ENCODE measurements around the gene PNMA6F.
"Not testable (repeated sequence)": the region's sequence is repeated elsewhere in the genome, so short reads cannot be mapped to it uniquely, and the experiment has no call there.

The PNMA6F gene

DNA sequence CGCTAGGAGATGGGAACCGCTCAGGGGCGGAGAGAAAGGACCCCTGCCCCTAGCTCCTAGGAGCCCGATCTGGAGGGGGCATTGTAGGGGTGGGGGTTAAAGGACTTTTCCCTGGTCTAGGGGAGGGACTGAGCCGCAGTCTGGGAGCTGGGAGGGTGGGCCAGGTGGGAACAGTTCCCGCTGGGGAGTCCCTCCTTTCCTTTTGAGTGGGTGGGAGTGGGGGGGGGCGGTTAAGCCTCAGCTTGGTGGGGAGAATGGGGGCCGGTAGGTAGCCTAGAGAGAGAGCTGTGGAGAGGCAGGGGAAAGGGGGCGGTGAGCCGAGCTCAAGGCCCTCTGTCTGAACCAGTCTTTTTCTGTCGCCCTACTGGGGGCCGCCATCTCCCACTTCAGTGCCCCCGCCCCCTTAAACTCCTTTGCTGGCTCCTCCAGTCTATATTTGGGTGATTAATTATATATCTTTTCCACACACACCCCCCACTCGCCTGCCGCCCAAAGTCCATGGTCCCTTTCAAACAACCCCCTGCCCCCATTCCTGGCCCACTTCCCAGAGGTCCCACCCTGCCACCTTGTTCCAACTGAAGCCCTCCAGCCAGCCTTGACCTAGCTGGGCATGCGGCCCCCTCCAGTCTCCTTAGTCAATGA, 13.2 kb upstream of the PNMA6F start:
- no peak for DNase-seq

DNA sequence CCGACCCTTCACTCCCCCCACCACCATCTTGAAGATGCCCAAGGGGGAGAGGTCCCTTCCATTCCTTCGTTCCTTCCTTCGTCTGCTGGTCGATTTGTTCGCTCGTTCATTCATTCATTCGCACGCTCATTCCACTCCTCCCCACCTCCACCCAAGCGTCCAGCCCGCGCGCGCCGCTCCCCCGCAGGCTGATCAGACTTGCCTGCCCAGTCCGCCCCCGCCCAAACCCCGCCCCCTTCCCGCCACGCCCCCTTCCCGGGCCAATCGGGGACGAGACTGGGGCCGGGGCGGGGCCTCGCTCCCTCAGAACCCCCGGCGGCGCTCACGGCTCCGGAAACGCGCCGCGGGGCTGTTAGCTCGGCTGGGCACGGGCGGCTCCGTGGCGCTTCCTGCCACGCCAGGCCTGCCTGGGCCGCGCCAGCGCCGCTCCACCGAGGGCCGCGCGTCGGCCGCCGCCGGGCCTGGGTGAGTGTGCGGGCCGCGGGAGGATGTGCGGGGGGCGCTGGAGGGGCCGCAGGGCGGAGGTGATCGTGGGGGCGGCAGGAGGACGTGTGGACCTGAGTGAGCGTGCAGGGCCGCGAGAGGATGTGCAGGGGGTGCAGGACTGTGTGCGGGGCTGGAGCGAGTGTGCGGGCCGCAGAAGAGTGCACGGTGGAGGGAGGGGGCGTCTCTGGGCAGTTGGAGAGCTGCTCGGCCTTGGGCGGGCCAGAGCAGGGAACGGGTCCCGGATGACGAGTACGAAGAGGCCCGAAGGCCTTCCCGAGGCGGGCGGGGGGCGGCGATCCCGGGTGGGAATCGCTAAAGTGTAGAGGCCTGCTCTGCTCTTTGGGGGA, 12.5 kb upstream of the PNMA6F start, which contains the start of gene ZNF275:
Gene ZNF275 (plus strand): TSS at position 333 of the 833 bp plus-strand sequence. CDS start 2,527 bp downstream, outside the sequence.
- DNase-seq, result peak; percentile 77

DNA sequence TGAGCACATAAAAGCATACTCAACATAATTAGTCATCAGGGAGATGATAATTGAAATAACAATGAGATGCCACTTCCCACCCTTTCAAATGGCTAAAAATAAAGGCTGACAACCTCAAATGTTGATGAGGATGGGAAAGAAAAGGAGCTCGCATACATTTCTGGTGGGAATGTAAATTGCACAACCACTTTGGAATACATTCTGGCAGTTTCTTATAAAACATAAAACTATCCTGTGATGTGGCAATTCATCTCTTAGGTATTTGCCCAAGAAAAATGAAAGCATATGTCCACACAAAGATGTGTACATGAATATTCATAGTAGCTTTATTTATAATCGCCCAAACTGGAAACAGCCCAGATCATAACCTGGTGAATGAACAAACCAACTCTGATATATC, 11.7 kb upstream of the PNMA6F start:
- no peak for DNase-seq

DNA sequence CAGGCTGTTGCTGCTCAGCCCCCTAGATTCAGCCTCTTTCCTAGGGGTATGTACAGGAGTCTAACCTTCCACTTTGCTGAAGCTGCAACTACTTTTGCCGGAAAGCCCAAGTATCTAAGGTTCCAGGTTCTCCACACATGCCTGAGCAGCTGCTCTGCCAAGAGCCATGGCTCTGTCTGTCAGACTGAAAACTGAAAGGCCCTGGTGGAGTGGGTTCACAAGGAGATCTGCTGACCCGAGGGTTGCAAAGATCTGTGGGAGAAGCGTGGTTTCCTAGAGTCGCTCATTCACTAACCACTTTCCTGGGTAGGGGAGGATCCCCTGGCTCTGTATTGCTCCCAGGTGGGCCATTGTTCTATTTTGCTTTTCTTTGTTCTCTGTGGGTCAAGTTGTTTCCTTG, 6.0 kb upstream of the PNMA6F start:
- no peak for DNase-seq

DNA sequence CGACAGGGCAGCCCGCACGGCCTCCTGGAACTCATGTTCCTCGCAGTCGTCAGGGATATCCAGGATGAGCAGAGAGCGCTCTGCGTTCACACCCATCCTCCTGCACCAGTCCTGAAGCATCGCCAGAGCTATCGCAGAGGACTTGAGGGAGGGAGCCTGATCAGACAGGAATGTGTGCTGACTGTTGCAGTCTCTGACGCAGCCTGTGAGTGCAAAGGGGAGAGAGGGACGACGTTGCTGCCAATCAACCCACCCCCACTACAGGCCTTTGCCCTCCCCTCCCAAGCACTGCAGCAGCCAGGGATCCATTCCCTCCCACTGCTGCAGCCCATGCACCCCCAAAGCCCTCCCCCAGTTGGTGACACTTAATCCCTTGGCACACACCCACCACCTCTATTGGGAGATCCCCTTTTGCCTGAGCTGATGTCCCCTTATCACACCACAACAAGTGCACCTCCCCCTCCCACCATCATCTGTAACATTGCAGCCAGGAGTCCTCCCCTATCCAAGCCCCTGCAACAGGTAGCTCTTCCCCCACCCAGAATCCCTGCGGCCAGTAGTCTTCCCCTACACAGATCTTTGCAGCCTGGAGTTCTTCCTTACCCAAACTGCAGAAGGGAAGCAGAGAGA, 897 bp downstream of the PNMA6F start:
- DNase-seq, result no peak

DNA sequence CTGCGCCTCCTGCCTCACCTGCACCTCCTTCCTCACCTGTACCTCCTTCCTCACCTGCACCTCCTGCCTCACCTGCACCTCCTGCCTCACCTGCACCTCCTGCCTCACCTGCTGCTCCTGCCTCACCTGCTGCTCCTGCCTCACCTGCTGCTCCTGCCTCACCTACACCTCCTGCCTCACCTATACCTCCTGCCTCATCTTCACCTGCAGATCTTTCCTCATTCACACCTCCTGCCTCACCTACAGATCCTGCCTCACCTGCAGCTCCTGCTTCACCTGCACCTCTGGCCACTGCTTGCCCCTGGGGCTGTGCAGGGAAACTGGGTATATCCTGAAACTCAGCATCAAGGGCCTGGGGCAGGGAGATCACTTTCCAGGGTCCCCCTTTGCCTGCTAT, 1.5 kb downstream of the PNMA6F start:
- DNase-seq, result not testable (repeated sequence)

DNA sequence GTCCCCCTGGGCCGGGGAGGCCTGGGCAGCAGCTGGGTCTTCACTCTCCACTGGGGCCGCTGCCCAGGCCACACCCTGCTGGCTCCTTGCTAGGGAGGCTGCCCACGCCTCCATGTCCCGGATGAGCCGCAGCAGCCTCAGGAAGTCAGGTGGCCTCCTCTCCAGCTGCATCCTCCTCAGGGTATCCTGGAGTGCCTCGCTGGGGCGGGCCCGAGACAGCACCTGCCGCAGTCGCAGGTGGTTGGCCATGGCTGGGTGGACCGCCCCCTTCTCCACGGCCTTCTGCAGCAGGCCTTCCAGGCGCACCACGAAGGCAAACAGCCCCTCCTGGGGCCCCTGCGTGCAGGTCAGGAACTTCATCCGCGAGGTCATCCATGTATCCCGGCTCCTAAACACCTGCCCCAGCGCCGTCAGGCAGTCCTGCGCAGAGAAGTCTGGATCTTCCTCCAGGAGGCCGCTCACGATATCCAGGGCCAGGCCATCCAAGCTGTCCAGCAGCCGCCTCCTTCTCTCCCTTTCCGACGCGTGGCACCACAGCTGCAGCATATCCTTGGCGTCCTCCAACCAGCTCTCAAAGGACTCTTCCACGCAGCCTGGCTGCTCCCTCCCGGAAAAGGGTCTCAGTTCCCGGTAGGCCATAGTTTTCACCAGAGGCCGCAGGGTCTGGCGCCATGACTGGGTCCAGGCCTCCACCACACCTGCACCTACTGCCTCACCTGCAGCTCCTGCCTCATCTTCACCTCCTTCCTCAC, 2.1 kb downstream of the PNMA6F start:
- no peak for DNase-seq

DNA sequence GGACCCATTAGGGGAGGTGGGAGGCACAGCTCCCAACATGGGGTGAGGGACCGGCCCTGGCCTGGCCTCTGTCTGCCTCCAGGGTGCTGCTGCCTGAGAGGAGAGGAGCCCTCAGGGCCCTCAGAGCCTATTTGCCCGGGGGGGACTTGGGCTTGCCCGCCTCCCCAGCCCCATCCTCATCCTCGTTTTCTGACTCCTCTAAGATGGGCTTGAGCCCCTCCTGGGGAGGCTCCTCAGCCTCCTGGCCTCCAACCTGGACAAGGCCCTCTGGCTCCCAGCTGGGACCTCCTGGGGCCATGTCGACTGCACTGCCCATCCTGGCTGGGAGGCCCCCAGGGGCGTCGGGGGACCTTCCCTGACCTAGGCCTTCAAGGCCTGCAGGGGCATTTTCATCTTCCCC, 2.8 kb downstream of the PNMA6F start:
- DNase-seq, result no peak

DNA sequence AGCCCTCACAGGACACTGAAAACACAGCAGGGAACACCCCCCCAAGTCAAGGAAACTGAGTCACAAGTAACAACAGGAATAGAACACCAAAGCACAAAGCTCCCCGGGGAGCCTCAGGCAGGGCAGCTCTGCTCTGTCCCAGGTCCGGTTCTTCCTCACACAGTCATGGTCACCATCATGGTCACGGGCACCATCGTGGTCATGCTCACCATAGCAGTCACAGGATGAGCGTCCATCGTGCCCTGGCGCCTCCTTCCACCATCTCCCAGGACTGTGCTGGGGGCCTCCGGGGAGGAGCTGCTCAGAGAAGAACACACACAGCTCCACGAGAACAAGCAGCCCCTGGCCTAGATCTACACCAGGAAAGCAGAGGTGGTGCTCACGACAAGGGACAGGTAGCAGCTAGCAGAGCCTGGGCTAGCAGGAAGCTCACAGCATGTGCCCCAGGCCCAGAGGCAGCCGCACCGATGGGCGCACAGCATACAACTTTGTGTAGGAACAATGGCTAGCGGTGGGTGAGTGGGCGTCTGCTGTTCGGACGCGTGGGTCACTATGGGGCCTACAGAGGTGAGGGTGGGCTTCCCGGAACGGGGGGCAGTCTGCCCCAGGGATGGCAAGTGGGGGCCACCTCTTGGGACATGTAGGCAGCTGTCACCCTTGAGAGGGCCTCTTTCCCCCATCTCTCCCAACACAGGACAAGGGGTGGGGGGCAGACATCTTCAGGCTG, 3.4 kb downstream of the PNMA6F start:
- DNase-seq, result no peak

DNA sequence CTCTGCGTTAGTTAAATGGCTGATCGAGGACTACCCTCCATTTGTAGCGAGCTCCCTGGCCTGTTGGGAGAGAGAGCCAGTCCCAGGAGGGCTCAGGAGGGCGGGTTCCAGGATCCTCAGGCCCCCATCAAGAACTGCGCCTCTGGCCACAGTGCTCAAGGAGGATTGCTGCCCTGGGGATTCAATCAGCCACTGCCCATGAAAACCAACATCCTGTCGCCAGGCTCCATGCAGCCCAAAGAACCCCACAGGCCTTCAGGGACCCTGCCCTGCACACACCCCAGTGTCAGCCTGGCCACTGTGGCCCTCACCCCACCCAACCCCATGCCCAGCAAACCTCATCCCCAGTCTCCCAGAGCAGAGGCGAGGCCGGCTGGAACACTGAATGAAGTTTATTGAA, 4.3 kb downstream of the PNMA6F start:
- no peak for DNase-seq

DNA sequence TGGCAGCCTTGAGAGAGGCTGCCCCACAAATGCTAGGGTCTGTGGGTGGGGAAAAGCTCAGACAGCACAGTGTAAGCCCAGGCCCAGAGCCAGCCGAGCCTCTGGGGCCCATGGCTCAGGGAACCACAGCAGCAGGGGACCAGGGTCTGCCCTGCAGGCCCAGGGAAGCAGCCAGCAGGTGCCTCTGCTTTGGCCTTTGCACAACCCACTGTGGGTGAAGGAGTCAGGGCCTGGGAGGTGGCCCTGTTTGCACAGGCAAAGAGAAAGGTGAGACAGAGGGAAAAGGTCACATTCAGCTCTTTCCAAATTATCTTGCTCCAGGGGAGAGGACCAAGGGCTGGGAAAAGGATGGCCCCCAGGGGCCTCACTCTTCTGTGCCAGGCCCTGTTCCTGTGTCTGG, 8.7 kb downstream of the PNMA6F start:
- DNase-seq, result no peak

DNA sequence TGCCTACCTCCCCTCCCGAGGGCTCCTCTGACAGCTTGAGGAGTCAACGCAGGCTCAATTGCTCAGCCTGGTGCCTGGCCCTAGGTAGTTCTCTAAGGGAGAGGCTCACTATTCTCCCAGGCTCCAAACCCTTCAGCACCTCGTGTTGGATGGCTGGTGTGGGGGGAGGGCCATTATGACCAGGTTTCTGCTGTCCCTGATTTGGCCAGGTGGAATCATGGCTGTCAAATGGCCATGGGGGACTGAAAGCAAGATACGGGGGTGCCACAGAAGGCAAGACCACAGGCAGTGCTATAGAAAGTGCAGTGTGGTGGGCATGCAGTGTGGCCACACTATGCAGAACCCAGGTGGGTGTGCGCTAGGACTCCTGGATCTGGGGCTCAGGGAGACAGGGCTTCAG, 9.5 kb downstream of the PNMA6F start:
- DNase-seq, result no peak

DNA sequence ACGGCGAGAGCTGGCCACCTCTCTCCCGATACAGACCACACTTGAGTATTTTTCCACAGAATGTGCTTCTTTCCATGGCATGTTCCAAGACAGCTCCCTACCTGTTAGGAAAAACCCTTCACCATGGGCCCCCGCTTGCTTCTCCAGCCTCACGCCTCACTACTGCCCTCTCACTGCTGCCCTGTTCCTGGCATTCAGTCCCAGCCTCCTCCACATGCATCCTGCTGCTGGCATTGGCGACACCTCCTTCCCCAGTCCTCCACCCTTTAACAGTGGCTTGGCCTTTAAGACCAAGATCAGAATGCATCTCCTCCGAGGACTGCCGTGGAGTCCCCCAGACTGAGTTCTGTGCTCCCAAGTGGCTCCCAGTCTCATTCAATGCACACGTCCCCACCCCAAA, 10.7 kb downstream of the PNMA6F start:
- DNase-seq, result no peak

DNA sequence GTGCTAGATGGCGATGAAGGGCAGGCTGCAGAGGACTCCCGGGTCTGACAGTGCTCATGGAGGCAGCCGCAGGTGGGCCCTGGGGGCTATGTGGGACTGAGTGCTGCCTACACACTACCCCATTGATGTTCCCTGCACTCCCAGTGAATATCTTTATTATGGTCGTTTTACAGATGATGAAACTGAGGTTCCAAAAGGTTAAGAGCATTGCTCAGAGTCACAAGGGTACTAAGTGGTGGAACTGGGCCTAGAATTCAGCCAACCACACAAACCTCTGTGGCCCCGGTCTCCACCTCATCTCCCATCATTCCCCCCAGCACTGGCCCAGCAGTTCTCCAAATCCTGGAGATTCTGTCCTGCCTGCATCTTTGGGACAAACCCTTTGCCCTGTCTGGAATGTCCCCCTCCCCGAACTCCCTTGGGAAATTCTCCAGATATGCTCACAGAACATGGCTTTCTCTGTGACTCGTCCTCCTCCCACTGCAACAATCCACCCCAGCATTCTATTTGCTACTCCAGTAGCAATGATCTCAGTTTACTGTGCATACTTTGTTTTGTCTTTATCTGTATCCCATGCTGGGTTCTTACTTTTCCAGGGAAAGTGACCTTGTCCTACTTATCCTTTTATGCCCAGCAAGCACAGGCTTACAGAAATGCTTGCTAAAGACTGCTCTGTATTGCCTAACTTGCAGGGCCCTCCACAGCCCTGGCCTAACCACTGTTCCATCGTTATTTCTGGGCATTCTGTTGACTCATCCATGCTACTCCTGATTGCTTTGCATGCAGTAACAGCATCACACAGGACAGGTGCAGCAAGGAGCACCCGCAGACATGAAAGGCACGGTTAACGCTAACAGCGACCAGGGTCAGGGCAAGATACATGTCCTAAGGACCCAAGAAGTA, 14.0 kb downstream of the PNMA6F start:
- DNase-seq, result no peak

DNA sequence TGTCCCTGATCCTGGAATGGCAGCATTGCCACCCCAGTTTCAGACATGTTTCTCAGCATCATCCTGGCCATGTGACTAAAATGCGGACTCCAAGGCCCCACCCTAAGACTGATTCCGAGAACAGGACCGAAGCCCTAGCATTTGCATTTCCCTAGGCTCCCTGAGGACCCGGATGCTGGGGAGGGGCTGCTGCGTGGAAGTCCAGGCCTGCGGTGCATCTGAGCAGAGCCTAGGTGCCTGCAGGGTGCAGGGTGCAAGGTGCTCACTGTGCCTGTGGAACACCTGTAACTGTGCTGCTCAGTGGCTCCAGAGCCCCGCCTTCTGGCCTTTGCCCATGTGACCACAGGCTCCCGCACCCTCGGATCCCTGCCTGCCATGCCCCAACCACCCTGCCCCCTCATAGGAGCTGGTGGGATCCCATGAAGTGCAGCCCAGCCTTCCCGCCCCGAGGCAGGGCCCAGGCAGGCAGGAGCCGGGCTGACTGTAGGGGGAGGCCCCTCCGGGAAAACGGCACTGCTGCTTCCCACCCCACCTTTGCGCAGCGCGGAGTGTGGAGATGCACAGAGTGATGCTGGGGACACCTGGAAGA, 14.9 kb downstream of the PNMA6F start:
- DNase-seq, result no peak

DNA sequence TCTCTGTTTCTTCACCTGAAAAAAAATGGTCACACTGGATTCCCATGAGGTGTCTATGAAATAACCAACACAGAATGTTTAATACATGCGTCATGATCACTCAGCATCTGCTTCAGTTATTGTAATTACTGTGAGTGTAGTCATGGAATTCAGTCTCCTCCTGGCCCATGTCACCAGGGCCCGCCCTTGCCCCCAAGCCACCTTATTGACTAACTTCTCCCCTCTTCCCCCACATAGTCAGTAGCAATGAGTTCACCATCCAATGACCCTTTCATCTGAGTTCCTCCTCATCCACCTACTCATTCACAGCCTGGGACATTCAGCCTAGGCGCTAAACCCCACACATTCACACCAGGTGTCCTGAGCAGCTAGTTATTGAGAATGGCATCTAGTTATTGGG, 15.6 kb downstream of the PNMA6F start:
- no peak for DNase-seq

DNA sequence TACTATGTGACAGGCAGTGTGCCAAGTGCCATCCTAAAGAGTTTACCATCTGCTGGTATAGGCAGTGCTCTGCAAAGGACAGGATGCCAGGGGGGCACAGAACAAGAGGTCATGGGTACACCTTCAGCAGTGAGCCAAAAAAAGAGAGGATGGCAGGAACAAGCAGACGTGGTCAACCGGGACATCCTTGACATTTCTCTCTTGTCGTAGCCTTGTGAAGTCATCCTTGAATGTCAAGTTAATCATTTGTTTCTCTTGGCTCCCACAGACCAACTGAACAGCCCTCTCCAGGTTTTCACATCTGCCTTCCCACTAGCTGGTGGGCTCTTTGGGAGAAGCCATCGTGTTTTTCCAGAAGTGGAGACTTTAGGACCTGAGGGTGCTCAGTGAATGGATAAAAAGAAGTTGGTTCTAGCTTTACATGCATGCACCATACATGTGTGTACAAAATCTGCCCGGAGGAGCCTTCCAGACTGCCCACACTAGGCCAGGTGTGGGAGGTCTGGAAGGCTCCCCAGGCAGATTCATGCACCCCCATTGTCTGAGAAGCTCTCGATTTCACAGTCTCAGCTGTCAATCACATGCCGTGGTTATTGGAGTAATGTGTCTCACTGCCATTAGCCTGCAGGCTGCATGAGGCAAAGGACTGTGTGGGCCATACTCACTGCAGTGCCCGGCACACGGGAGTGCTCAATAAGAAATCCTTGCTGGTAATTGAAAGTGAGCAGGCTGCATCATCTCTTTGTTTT, 16.4 kb downstream of the PNMA6F start:
- no peak for DNase-seq

DNA sequence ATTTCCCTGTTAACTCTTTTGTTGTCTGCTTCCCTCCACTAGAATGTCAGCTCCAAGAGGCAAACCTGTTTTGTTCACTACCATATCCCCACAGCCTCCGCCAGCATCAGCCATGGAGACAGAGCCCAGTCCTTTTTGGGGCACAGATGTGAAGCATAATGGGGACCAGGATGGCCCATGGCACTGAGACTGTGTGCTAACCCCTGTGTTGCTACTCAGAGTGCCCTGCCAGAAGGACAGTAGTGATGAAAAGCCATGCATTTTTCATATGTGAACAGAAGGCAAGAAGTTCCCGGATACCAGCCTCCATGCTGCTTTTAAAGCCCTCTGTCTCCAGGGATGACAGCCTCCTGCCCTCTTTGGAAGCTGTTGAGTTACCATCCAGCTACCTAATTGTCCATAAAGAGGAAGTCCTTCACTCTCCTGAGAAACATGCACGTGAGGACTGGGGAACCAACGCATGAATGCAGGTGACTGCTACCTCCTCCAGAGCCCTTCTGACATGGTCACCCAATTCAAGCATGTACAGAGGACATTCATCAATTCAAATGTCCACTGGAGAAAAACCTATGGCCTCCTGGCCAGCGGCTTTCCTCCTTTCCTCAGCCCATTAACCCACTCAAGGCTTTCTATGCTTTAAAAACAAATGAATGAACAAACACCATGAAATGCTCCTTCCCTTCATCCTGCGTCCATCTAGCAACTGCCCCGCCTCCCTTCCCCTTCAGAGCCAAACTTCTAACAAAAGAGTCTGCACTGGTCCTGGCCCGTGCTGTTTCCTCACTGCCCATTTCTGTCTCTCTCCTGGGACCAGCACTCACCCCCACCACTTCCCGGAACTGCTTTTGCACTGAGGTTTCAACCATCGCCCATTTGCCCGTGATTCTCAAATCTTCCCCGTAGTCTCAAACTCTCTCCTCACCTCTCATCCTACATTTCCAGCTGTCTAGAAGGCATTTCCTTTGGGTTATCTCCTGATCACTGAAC, 18.0 kb downstream of the PNMA6F start:
- DNase-seq, result no peak

DNA sequence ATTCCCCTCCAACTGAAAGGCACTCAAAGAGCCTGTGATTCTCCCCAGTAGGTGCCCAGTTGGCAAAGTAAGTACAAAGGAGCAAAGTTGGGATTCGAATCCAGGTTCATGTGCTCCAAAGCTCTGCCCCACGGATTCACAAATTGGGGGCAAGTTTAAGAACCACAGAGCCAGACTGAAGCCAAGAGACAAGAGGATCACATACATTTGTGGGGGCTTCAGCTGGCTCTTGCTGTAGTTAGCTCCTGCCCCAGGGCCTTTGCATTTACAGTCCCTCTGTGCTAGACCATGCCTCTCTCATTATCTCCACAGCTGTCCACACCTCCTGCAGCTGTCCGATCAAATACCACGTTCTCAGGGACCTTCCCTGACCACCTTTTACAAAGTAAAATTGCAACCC, 18.8 kb downstream of the PNMA6F start:
- DNase-seq, result no peak

Data from stimulated activated CD4-positive, alpha-beta T cell treated with anti-CD3 and anti-CD28 coated beads, Interleukin-1b, Interleukin-23, amount 100 ng/mL, for 48 hours (primary cell).